Measurements from ENCODE around the gene SLC10A6.

SLC10A6 gene

DNA sequence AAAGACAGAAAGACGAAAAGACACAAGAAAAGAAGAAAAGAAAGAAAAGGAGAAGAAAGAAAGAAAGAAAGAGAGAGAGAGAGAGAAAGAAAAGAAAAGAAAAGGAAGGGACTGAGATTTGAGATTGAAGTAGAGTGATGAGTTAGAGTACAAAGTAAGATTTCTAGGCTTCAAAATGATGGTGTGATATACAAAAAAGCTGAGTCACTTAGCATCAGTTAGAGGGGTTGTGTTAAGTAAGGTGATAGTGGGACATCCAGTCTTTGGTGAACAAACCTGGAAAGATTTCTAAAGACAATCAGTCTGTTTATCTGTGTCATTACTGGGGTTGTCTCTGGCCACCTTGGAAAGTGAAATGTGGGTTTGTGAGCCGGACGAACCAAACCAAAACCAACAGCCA, 13.5 kb downstream of the SLC10A6 start:
- Mint-ChIP-seq H3K4me1 (ENCODE audit: low read depth) (no peaks in the 10 kb centered on the region), H3K4me3 (no peak overlapping the region), H3K27ac (no peak overlapping the region), H3K36me3 (ENCODE audit: low read depth) (no peaks in the 10 kb centered on the region), H3K27me3 (no peaks in the 10 kb centered on the region), H3K9me3 (no peaks in the 10 kb centered on the region)
- intact Hi-C loops (cut with micrococcal nuclease), result no loop called here

DNA sequence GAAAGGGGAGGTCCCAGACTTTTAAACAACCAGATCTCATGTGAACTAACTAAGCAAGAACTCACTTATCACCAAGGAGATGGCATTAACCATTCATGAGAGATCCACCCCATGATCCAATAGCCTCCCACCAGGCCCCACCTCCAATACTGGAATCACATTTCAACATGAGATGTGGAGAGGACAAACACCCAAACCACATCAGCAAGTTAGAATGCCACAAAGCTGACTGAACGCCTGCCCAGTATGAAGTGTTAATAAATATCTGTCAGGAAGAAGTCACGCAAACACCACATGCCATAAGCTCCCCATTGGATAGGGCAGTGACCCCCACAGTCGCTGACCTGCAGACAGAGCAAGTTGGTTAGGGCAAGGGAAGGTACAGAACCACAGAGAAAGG, 14.3 kb downstream of the SLC10A6 start:
- Mint-ChIP-seq H3K27ac (no peak overlapping the region), H3K4me3 (no peak overlapping the region), H3K4me1 (ENCODE audit: low read depth) (no peaks in the 10 kb centered on the region), H3K36me3 (ENCODE audit: low read depth) (no peaks in the 10 kb centered on the region), H3K27me3 (no peaks in the 10 kb centered on the region), H3K9me3 (no peaks in the 10 kb centered on the region)
- intact Hi-C loops (cut with micrococcal nuclease), result no loop called here

DNA sequence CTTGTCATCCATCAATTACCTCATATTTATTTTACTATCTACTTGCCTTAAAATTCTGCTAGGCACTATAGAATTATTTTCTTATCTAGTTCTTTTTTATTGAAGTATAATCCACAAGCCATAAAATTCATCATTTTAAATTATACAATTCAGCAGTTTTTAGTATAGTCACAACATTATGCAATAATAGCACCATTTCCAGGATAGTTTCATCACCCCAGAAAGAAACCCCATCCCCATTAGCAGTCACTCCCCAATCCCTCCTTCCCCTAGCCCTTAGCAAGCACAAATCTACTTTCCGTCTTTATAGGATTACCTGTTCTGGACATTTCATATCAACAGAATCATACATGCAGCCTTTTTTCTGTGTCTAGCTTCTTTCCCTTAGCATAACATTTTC, 15.6 kb downstream of the SLC10A6 start:
- Mint-ChIP-seq H3K27me3 (no peaks in the 10 kb centered on the region), H3K9me3 (no peaks in the 10 kb centered on the region), H3K4me3 (no peak overlapping the region), H3K27ac (no peak overlapping the region), H3K4me1 (ENCODE audit: low read depth) (no peaks in the 10 kb centered on the region), H3K36me3 (ENCODE audit: low read depth) (no peaks in the 10 kb centered on the region)
- intact Hi-C loops (cut with micrococcal nuclease), result no loop called here

DNA sequence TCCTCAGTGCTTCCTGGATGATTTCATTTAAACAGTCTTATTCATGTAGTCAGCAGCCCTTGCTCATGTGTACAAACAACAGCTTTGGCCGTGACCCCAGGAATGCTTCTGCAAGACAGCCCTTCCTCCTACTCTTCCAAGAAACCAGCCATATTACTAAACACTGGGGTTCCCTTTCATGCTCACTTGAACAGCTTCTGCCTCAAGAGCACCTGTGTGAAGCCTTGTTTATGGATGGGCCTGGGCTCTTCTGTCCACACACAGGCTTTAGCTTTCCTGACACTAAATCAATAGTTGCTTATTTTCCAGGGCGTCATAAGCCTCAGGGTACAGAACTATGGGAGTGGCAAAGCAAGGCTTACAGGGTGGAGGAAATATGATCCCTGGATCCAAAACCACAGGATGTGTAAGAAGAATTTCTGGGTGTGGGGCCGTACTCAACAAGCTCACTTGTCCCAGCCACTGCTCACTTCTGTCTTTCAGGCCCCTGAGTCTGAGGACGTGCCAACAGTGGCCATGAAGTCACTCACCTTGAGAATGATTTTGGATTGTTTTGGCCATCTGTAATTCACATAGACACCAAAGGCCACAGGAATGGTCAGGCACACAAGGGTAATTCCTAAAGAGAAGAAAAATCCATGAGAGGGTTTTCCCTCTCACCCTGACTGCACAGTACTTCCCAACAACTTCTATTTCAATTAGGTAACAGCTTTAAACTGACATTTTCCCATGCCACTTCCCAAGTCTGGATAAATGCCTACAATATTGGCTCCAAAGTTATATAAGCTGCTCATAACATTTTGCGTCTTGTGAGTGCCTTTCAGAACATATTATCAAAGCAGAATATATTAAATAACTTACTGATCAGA, 17.7 kb downstream of the SLC10A6 start:
- intact Hi-C loops (cut with micrococcal nuclease), result no loop called here
- no peak overlapping the region for H3K27ac Mint-ChIP-seq
- no peaks in the 10 kb centered on the region for H3K36me3 Mint-ChIP-seq (ENCODE audit: low read depth)
- H3K4me3 Mint-ChIP-seq, result no peak overlapping the region
- H3K9me3 Mint-ChIP-seq, result no peaks in the 10 kb centered on the region
- no peaks in the 10 kb centered on the region for H3K4me1 Mint-ChIP-seq (ENCODE audit: low read depth)
- H3K27me3 Mint-ChIP-seq, result no peaks in the 10 kb centered on the region

DNA sequence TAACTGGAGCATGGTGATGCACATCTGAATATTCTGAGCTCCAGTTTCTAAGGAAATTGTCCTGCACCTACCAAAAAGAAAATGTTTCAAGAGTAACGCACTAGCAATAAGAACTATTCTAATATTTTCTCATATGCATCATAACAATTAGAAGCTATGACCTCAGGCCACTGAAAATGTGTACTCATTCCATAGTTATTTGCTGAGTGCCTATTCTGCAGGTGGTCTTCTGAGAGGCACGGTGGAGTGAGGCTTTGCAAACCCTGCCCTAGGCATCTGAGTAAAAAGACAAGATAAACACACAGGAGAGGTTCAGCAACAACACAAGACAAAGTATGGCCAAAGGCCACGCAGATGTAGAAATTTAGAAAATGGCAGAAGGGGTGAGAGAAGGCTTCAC, 23.7 kb downstream of the SLC10A6 start:
- no peaks in the 10 kb centered on the region for H3K9me3 Mint-ChIP-seq
- intact Hi-C loops (cut with micrococcal nuclease), result no loop called here
- no peaks in the 10 kb centered on the region for H3K4me1 Mint-ChIP-seq (ENCODE audit: low read depth)
- H3K27ac Mint-ChIP-seq, result no peak overlapping the region
- no peaks in the 10 kb centered on the region for H3K36me3 Mint-ChIP-seq (ENCODE audit: low read depth)
- H3K4me3 Mint-ChIP-seq, result no peak overlapping the region
- H3K27me3 Mint-ChIP-seq, result no peaks in the 10 kb centered on the region

DNA sequence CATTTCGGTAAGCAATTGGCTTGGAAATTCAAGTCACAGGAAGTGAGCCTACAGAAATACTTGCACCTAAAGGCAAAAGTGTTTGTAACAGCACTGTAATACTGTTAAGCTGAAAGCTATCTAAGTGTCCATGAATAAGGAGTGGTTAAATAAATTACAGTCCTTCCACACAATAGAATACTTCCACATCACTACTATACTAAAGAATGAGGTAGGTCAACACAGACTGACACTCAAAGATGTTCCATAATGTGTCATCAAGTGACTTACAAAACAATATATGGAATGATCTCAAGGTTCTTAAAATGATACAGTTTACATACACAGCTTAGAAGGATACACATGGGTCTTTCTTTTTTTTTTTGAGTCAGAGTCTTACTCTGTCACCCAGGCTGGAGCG, 27.0 kb downstream of the SLC10A6 start:
- intact Hi-C loops (cut with micrococcal nuclease), result no loop called here
- Mint-ChIP-seq H3K27me3 (no peaks in the 10 kb centered on the region), H3K4me3 (no peak overlapping the region), H3K27ac (no peak overlapping the region), H3K36me3 (ENCODE audit: low read depth) (no peaks in the 10 kb centered on the region), H3K4me1 (ENCODE audit: low read depth) (no peaks in the 10 kb centered on the region), H3K9me3 (no peaks in the 10 kb centered on the region)

DNA sequence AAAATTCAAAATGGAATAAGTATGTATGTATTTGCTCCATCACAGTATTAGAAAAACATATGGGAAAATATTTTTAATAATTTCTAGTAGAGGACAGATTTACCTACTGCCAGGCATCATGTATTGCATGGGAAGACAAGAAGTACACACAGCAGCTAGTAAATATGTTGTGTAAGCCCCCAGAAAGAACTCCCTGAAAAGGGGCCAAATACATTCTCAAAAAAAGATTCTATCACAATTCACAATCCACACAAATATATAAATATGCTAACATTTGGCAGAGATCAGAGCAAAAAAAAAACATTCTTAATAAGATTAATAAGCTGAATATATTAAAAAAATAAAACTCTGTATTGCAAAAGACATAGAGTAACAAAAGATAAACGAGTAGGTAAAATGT, 28.0 kb downstream of the SLC10A6 start:
- Mint-ChIP-seq H3K27me3 (no peaks in the 10 kb centered on the region), H3K4me3 (no peak overlapping the region), H3K27ac (no peak overlapping the region), H3K36me3 (ENCODE audit: low read depth) (no peaks in the 10 kb centered on the region), H3K9me3 (no peaks in the 10 kb centered on the region), H3K4me1 (ENCODE audit: low read depth) (no peaks in the 10 kb centered on the region)
- intact Hi-C loops (cut with micrococcal nuclease), result no loop called here

DNA sequence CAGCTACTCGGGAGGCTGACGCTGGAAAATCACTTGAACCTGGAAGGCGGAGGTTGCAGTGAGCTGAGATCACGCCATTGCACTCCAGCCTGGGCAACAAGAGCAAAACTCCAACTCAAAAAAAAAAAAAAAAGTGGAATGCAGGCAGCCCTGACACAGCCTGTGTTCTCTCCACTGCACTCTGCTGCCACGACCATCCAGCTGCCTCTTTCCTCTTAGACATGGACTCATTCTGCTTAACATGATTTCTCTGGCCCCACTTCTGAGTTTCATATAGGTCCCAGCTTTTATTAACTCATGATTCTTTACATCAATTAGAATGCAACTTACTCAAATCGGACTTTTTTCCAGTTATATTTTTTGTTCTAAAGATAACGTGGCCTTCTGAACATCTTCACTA, 29.6 kb downstream of the SLC10A6 start:
- H3K36me3 Mint-ChIP-seq (ENCODE audit: low read depth), result no peaks in the 10 kb centered on the region
- no peak overlapping the region for H3K4me3 Mint-ChIP-seq
- H3K4me1 Mint-ChIP-seq (ENCODE audit: low read depth), result no peaks in the 10 kb centered on the region
- no peak overlapping the region for H3K27ac Mint-ChIP-seq
- no peaks in the 10 kb centered on the region for H3K9me3 Mint-ChIP-seq
- H3K27me3 Mint-ChIP-seq, result no peaks in the 10 kb centered on the region
- intact Hi-C loops (cut with micrococcal nuclease), result no loop called here

DNA sequence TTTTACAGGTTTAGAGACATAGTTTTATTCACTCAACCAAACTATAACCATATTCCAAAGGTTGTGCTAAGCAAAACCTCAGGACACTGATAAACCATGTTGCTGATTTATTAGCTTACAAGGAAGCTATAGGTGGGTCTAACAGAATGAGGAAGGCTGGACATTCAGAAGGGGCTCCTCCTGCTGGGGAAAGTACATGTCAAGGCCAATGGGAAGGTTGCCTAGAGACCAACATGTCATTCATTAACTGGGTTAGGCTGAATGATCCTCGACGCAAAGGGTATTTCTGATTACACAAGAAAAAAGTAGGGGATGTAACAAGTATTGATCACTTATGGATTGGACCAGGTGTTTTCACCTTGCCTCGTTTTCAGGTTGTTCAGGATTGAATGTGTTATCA, 30.3 kb downstream of the SLC10A6 start:
- Mint-ChIP-seq H3K36me3 (ENCODE audit: low read depth) (no peaks in the 10 kb centered on the region), H3K27me3 (no peaks in the 10 kb centered on the region), H3K4me1 (ENCODE audit: low read depth) (no peaks in the 10 kb centered on the region), H3K4me3 (no peak overlapping the region), H3K9me3 (no peaks in the 10 kb centered on the region), H3K27ac (no peak overlapping the region)
- intact Hi-C loops (cut with micrococcal nuclease), result no loop called here

DNA sequence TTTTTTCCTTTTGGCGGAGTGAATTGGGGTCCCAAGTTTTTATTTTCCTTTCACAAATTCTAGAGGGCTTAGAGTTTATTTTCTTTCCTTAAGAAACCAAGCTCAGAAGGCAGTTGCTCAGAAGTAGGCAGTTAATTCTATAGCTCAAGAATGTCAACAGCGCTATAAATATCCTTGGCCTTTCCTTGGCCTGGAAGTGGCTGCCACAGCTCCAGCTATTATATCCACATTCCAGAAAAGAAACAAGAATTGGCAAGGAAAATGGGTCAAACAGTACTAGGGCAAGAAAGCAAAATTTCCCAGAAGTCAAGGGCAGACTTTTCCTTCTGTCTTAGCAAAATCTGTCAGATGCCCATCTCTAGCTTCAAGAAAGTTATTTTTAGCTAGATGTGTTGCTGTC, 31.0 kb downstream of the SLC10A6 start:
- no peaks in the 10 kb centered on the region for H3K4me1 Mint-ChIP-seq (ENCODE audit: low read depth)
- no peaks in the 10 kb centered on the region for H3K36me3 Mint-ChIP-seq (ENCODE audit: low read depth)
- H3K27ac Mint-ChIP-seq, result no peak overlapping the region
- no peaks in the 10 kb centered on the region for H3K9me3 Mint-ChIP-seq
- intact Hi-C loops (cut with micrococcal nuclease), result no loop called here
- H3K27me3 Mint-ChIP-seq, result no peaks in the 10 kb centered on the region
- H3K4me3 Mint-ChIP-seq, result no peak overlapping the region

DNA sequence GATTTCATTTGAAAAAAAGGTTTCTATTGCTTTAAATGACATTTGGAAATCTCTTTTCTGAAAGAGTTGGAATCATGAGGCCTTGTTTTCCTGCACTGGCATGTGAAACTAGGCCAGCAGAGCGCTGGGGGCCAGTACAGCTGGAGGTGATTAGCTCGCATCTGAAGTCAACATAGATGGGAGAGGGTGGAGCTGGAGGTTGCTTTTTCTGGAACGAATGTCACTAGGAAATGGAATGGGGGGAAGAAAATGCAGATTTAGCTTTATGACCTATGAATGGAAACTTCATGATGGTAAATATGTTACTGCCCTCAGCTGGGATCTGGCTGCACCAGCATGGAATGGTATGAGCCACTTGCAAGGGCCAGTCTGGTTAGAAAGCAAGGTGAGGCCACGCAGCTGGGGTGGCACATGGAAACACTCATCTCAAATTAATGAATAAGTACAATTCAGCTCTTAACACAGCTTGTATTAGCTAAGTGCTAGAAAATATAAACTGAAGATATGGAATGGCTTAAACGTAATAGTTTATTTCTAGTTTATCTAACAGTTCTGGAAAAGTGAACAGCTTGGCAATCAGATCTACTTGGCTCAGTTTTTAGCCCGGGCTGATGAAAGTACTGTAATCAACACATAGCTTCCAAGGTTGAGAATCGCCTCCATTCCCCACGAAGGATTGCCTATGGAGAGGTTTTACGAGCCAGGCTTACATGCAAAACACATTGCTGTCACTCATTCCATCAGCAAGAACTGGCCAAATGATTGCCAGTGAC, 32.5 kb downstream of the SLC10A6 start:
- no peaks in the 10 kb centered on the region for H3K4me1 Mint-ChIP-seq (ENCODE audit: low read depth)
- no peak overlapping the region for H3K27ac Mint-ChIP-seq
- intact Hi-C loops (cut with micrococcal nuclease), result no loop called here
- no peaks in the 10 kb centered on the region for H3K36me3 Mint-ChIP-seq (ENCODE audit: low read depth)
- no peak overlapping the region for H3K4me3 Mint-ChIP-seq
- H3K27me3 Mint-ChIP-seq, result no peaks in the 10 kb centered on the region
- H3K9me3 Mint-ChIP-seq, result no peaks in the 10 kb centered on the region

DNA sequence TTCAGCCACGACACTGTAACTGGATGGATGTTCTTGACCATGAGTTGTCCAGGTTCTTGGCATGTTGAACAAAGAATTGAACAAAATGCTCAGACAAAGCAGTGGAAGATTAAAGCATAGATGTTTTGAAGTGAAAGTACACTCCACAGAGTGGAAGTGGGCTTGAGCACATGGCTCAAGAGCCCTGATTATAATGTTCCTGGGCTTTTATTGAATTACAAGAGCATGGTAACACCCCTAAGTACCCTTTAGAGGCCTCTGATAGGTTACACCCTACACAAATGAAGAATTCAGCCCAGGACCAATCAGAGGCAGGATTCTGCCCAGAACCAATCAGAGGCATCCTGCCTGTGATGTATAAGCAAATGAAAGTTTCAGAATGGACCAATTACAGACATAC, 33.5 kb downstream of the SLC10A6 start:
- H3K27ac Mint-ChIP-seq, result no peak overlapping the region

DNA sequence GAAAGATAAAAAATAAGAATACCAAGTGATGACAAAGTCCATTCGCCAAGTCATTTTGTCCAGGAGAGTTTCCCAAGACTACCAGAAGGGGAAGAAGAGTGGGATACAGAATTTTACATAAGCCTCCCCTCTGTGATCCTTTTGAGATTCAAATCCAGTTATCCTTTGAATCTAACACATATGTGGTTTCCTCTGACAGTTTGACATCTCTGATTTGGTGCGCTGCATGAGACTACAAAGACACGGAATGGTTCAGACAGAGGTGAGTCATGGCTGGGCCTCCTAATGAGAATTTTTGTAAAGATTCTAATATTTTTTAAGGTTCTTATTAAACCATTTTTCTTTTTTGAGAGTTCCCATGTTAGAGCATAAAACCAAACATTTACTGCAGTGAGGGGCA, 38.3 kb downstream of the SLC10A6 start:
- Mint-ChIP-seq H3K27ac (no peak overlapping the region), H3K4me1 (ENCODE audit: low read depth) (no peaks in the 10 kb centered on the region), H3K4me3 (no peak overlapping the region), H3K9me3 (no peaks in the 10 kb centered on the region), H3K27me3 (no peaks in the 10 kb centered on the region), H3K36me3 (ENCODE audit: low read depth) (no peaks in the 10 kb centered on the region)
- intact Hi-C loops (cut with micrococcal nuclease), result no loop called here

More for the DNA sequence above, 33.5 kb downstream of the SLC10A6 start:
- H3K36me3 Mint-ChIP-seq (ENCODE audit: low read depth), result no peaks in the 10 kb centered on the region
- intact Hi-C loops (cut with micrococcal nuclease), result no loop called here
- H3K4me1 Mint-ChIP-seq (ENCODE audit: low read depth), result no peaks in the 10 kb centered on the region
- H3K9me3 Mint-ChIP-seq, result no peaks in the 10 kb centered on the region
- H3K27me3 Mint-ChIP-seq, result no peaks in the 10 kb centered on the region
- no peak overlapping the region for H3K4me3 Mint-ChIP-seq

DNA sequence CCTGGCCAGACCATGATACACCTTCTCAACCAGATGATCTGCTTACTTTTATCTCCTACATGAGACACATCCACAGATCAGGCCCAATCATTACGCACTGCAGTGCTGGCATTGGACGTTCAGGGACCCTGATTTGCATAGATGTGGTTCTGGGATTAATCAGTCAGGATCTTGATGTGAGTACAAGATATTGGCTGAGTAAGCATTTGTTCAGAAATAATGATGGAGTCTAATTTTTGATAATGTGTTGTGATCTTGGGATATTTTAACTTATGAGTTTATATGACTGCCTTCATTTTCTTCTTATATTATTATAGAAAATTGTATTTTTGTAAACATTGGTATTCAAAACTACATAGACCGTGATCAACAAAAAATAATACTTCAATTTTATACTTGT, 39.4 kb downstream of the SLC10A6 start:
- Mint-ChIP-seq H3K27ac (no peak overlapping the region), H3K9me3 (no peaks in the 10 kb centered on the region), H3K36me3 (ENCODE audit: low read depth) (no peaks in the 10 kb centered on the region), H3K4me1 (ENCODE audit: low read depth) (no peaks in the 10 kb centered on the region), H3K4me3 (no peak overlapping the region), H3K27me3 (no peaks in the 10 kb centered on the region)
- intact Hi-C loops (cut with micrococcal nuclease), result no loop called here

All from dendritic cell treated with granulocyte-macrophage colony-stimulating factor and Interleukin-4, amounts not matched to agents 40 ng/mL and 50 ng/mL, for 4 days (primary cell).